ENCODE data around the gene ADGRG3.
A peak's percentile ranks its signal among the peaks of the same experiment; 100 is the strongest.

Gene ADGRG3

DNA sequence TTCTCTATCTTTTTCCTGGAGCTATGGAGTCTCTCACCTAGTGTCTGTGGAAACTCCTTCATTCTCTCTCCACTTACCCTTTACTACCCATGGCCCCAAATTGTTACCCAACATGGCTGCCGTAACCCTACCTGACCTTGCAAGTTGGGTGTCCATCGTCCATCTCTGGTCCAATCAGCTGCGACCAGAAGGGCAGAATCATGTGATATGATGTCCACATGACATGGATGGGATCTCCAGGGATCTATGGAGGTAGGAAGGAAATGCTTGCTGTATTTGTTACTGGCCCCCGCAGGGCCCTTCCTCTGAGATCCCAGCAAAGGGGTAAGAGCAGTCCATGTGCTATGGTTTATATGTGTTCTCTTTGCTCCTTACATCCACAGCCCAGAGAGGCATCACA is 18.5 kb downstream of the ADGRG3 start:
- H3K27ac Mint-ChIP-seq, result no peak overlapping the region
- no peaks in the 10 kb centered on the region for H3K9me3 Mint-ChIP-seq
- H3K36me3 Mint-ChIP-seq (ENCODE audit: low read depth), result no peaks in the 10 kb centered on the region
- no peak overlapping the region for H3K4me3 Mint-ChIP-seq
- no peaks in the 10 kb centered on the region for H3K27me3 Mint-ChIP-seq
- peaks cover 21% of the 10 kb centered on the region for H3K4me1 Mint-ChIP-seq (ENCODE audit: low read depth)

- peaks cover 21% of the 10 kb centered on the region for H3K4me1 Mint-ChIP-seq (ENCODE audit: low read depth)
- no peaks in the 10 kb centered on the region for H3K36me3 Mint-ChIP-seq (ENCODE audit: low read depth)
- no peaks in the 10 kb centered on the region for H3K27me3 Mint-ChIP-seq
- no peaks in the 10 kb centered on the region for H3K9me3 Mint-ChIP-seq
- H3K4me3 Mint-ChIP-seq, result no peak overlapping the region
- H3K27ac Mint-ChIP-seq, result no peak overlapping the region
Observed at GRCh38 chr16:57687363-57687929, 19.3 kb downstream of the ADGRG3 start.

- Mint-ChIP-seq H3K9me3 (no peaks in the 10 kb centered on the region), H3K27ac (no peak overlapping the region), H3K36me3 (ENCODE audit: low read depth) (no peaks in the 10 kb centered on the region), H3K27me3 (no peaks in the 10 kb centered on the region), H3K4me3 (no peak overlapping the region), H3K4me1 (ENCODE audit: low read depth) (peaks cover 21% of the 10 kb centered on the region)
Observed at GRCh38 chr16:57688487-57688986, 20.4 kb downstream of the ADGRG3 start.

GRCh38 chr16:57688987-57689761 is 21.1 kb downstream of the ADGRG3 start:
- peak overlapping the region; percentile 87 for H3K27ac Mint-ChIP-seq
- H3K4me1 Mint-ChIP-seq (ENCODE audit: low read depth), result peaks cover 22% of the 10 kb centered on the region
- H3K27me3 Mint-ChIP-seq, result no peaks in the 10 kb centered on the region
- H3K36me3 Mint-ChIP-seq (ENCODE audit: low read depth), result no peaks in the 10 kb centered on the region
- H3K4me3 Mint-ChIP-seq, result peak overlapping the region; percentile 60
- H3K9me3 Mint-ChIP-seq, result no peaks in the 10 kb centered on the region

DNA sequence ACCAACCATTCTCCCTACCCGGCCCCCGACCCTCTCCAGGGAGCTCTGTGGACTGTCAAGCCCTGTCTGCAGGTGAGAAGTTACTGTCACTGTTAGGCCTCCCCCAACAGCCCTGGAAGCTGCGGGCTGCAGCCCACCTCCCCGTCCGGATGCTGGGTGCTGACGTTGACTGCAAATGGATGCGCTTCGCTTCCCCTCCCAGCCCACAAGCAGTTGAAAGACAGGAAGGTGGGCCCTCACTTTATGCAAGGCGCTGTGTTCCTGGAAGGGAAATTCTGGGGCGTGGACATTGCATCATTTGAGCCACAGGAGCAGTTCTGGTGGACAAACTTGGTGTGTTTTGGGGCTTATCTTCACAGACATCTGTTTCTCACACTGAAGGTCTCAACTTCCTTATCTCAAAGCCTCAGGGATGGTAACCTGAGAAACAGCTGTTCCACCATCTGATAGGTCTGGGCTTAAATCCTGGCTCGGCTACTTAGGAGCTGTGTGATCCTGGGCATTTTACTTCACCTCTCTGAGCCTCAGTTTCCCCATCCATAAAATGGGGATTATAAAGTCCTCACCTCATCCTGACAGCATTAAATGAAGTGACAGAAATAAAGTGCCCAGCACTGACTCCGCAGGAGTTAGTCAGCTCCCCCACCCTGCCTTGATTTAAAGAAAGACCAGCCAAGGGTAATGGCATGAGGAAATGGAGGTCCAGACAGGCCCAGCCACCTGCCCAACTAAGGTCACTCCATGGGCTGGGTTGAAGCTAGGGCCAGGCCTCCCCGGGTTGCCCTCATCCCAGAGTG is 21.9 kb downstream of the ADGRG3 start:
- Mint-ChIP-seq H3K36me3 (ENCODE audit: low read depth) (no peaks in the 10 kb centered on the region), H3K4me1 (ENCODE audit: low read depth) (peaks cover 30% of the 10 kb centered on the region), H3K27me3 (no peaks in the 10 kb centered on the region), H3K27ac (peak overlapping the region; percentile 87), H3K4me3 (peak overlapping the region; percentile 30), H3K9me3 (no peaks in the 10 kb centered on the region)

DNA sequence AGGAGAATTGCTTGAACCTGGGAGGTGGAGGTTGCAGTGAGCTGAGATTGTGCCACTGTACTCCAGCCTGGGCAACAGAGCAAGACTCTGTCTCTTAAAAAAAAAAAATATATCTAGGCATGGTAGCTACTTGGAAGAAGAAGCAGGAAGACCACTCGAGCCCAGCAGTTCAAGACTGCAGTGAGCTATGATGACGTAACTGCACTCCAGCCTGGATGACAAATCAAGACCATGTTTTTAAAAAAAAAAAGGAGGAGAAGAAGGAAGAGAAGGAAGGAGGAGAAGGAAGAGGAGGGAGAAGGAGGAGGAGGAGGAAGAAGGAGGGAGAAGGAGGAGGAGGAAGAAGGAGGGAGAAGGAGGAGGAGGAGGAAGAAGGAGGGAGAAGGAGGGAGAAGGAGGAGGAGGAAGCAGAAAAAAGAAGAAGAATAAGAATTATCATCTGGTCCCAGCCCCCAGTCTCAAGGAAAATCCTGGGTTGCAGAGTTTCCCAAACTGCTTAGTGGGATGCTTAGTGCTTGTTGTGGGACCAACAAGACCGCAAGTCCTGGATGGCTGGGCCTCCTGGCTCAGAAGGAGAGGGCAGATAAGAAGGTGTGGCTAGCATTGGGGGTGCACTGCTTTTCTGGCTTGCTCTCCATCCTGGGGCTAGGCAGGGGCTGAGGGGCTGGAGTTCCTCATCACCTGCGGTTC is 22.8 kb downstream of the ADGRG3 start:
- Mint-ChIP-seq H3K36me3 (ENCODE audit: low read depth) (no peaks in the 10 kb centered on the region), H3K9me3 (no peaks in the 10 kb centered on the region), H3K27me3 (no peaks in the 10 kb centered on the region), H3K27ac (no peak overlapping the region), H3K4me1 (ENCODE audit: low read depth) (peaks cover 31% of the 10 kb centered on the region), H3K4me3 (no peak overlapping the region)

GRCh38 chr16:57692636-57693035 is 24.5 kb downstream of the ADGRG3 start:
- no peaks in the 10 kb centered on the region for H3K9me3 Mint-ChIP-seq
- H3K4me3 Mint-ChIP-seq, result no peak overlapping the region
- no peaks in the 10 kb centered on the region for H3K36me3 Mint-ChIP-seq (ENCODE audit: low read depth)
- no peak overlapping the region for H3K27ac Mint-ChIP-seq
- H3K27me3 Mint-ChIP-seq, result no peaks in the 10 kb centered on the region
- peaks cover 31% of the 10 kb centered on the region for H3K4me1 Mint-ChIP-seq (ENCODE audit: low read depth)

DNA sequence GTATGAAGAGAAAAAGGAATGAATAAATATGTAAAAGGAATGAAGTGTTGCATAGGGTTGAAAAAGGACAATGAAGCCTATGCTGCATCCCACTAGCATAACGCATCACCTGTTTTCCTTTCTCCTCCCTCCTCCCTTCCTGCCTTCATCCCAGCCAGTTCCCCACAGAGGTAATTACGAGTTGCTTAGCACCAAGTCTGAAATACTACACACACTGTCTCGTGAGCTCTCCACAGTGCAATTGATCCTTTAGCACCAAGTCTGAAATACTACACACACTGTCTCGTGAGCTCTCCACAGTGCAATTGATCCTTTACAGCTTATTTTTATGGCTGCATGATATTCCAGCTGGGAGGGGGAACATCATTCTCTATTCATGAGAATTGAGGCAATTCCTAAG is 25.4 kb downstream of the ADGRG3 start:
- H3K27me3 Mint-ChIP-seq, result no peaks in the 10 kb centered on the region
- H3K9me3 Mint-ChIP-seq, result no peaks in the 10 kb centered on the region
- peaks cover 31% of the 10 kb centered on the region for H3K4me1 Mint-ChIP-seq (ENCODE audit: low read depth)
- no peak overlapping the region for H3K27ac Mint-ChIP-seq
- no peak overlapping the region for H3K4me3 Mint-ChIP-seq
- no peaks in the 10 kb centered on the region for H3K36me3 Mint-ChIP-seq (ENCODE audit: low read depth)

DNA sequence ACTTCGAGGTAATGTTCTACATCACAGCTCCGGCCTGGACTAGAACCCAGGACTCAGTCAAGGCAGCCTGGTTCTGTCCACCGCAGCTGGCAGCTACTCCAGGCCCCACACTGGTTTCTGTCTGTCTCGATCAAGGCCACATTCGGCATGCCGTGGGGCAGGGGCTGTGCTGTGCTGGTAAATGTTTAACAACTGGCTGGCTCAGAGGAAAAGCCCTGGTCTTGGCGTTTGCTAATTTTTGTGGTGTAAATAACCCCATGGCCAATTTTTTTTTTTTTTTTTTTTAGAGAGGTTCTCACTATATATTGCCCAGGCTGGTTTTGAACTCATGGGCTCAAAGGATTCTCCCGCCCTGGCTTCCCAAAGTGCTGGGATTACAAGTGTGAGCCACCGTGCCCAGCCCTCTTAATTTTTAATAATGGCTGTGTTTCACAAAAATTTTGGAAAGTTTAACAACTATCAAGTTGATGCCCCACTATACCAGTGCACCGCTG is 26.2 kb downstream of the ADGRG3 start:
- Mint-ChIP-seq H3K4me1 (ENCODE audit: low read depth) (peaks cover 26% of the 10 kb centered on the region), H3K9me3 (no peaks in the 10 kb centered on the region), H3K4me3 (no peak overlapping the region), H3K27me3 (no peaks in the 10 kb centered on the region), H3K27ac (no peak overlapping the region), H3K36me3 (ENCODE audit: low read depth) (no peaks in the 10 kb centered on the region)

DNA sequence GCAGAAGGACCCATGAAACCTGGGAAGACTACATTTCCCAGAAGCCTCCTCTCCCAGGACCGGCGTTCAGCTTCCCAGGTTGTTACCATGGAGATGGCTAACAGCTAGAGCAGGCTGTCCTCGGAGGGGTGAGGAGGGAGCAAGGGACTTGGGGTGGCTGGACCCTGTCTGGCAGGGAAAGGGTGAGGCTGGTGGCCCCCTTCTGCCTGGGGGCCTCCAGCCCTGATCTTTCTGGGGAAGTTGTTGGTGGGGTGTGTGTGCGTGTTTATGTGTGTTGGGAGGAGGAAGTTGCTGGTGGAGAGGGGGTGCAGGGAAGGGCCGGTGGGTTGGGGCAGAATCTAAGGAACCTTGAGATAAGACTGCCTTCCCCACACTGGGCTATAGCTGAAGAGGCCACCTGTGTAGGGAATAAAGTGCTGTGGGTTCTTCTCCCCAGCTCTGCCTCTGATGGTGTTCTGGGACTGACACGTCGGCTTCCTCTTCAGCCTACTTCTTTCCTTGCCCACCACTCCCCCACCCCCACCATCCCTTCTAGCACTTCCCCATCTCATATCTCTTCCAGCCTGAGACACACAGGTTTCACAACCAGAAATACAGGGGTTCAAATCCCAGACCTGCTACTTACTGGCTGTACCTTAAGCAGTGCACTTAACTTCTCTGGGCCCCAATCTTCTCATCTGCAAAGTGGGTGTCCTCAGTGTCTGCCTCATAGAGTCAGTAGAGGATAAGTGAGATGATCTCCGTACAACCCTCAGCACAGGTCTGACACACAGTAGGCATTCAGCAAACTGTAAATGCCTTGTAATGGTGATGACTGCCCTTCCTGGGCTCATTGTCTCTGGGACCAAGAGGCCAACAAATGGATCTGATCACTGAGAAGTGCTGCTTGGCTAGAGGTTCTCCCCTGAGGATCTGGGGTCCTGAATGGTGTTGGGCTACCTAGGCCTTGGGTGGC is 26.9 kb downstream of the ADGRG3 start, which contains the start of gene DRC7:
Gene DRC7 (plus strand): TSS at position 82 of the 955 bp plus-strand sequence. CDS start 3,144 bp downstream, outside the sequence.
- no peaks in the 10 kb centered on the region for H3K9me3 Mint-ChIP-seq

DNA sequence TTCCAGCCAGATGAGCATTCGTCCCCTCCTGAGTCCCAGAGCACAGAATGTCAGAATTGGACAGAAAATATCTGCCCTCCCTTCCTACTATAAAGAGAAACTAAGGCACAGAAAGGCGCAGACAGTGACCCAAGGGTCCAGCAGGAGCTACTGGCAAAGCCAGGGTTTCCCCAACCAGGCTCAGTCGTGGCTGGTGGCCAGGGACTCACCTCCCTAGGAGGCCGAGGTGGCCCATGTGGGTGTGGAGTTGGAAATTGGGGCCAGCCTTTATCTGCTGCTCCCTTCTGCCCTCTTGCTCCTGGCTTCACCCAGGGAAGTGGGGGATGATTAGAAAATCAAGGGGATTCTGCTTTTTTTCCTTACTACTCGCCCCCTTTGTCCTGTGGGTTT is 27.6 kb downstream of the ADGRG3 start:
- no peaks in the 10 kb centered on the region for H3K9me3 Mint-ChIP-seq
- no peak overlapping the region for H3K4me3 Mint-ChIP-seq
- no peaks in the 10 kb centered on the region for H3K36me3 Mint-ChIP-seq (ENCODE audit: low read depth)
- H3K27ac Mint-ChIP-seq, result no peak overlapping the region
- H3K4me1 Mint-ChIP-seq (ENCODE audit: low read depth), result peaks cover 12% of the 10 kb centered on the region
- no peaks in the 10 kb centered on the region for H3K27me3 Mint-ChIP-seq

More for the DNA sequence above, 26.9 kb downstream of the ADGRG3 start, which contains the start of gene DRC7:
- Mint-ChIP-seq H3K27ac (no peak within 1 kb of the TSS), H3K27me3 (no peaks in the 10 kb centered on the region), H3K36me3 (ENCODE audit: low read depth) (no peaks in the 10 kb centered on the region), H3K4me1 (ENCODE audit: low read depth) (peaks cover 19% of the 10 kb centered on the region), H3K4me3 (peak within 1 kb of the TSS; percentile 42)

DNA sequence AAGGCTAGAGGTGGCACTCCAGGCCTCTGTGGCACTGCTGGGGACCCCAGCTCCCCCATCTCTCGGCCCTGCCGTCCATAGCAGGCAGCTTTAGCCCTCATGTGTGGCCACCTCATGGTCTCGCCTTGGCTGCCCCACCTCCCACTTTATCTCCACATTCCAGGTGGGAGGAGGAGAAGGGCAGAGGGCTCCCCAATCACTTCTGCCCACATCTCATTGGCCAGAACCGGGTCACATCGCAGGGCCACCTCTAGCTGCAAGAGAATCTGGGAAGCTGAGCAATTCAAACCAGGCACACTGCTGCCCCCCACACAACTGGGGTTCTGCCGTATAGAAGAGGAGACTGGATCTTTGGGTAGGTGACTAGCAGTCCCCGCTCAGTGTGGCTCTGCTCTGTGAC is 28.1 kb downstream of the ADGRG3 start:
- no peaks in the 10 kb centered on the region for H3K27me3 Mint-ChIP-seq
- peaks cover 10% of the 10 kb centered on the region for H3K4me1 Mint-ChIP-seq (ENCODE audit: low read depth)
- H3K9me3 Mint-ChIP-seq, result no peaks in the 10 kb centered on the region
- H3K4me3 Mint-ChIP-seq, result no peak overlapping the region
- H3K27ac Mint-ChIP-seq, result no peak overlapping the region
- no peaks in the 10 kb centered on the region for H3K36me3 Mint-ChIP-seq (ENCODE audit: low read depth)

DNA sequence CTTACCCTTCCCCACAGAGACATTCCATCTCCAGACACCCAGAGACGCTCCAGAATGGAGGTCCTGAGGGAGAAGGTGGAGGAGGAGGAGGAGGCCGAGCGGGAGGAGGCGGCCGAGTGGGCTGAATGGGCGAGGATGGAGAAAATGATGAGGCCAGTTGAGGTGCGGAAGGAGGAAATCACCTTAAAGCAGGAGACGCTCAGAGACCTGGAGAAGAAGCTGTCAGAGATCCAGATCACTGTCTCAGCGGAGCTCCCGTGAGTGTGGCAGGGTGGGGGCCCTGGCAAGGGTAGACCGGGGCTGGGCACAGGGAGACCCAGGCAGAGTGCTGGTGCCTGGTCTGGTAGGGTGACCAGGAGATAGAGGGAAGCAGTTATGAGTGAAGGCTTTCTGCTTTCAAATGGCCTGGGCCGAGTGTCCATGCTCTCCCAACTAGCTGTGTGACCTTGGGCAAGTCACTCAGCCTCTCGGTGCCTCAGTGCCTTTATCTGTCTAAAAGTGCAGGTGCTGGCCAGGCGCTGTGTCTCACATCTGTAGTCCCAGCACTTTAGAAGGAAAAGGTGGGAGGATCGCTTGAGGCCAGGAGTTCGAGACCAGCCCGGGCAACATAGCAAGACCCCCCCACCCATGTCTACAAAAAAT is 29.9 kb downstream of the ADGRG3 start:
- Mint-ChIP-seq H3K4me3 (no peak overlapping the region), H3K9me3 (no peaks in the 10 kb centered on the region), H3K27ac (no peak overlapping the region), H3K36me3 (ENCODE audit: low read depth) (no peaks in the 10 kb centered on the region), H3K4me1 (ENCODE audit: low read depth) (peaks cover 10% of the 10 kb centered on the region), H3K27me3 (no peaks in the 10 kb centered on the region)
